Measurements from ENCODE around the gene COA6.

GRCh38 chr1:234430691-234431090, 57.4 kb downstream of the COA6 start:
- TF ChIP-seq, protein P1, sequence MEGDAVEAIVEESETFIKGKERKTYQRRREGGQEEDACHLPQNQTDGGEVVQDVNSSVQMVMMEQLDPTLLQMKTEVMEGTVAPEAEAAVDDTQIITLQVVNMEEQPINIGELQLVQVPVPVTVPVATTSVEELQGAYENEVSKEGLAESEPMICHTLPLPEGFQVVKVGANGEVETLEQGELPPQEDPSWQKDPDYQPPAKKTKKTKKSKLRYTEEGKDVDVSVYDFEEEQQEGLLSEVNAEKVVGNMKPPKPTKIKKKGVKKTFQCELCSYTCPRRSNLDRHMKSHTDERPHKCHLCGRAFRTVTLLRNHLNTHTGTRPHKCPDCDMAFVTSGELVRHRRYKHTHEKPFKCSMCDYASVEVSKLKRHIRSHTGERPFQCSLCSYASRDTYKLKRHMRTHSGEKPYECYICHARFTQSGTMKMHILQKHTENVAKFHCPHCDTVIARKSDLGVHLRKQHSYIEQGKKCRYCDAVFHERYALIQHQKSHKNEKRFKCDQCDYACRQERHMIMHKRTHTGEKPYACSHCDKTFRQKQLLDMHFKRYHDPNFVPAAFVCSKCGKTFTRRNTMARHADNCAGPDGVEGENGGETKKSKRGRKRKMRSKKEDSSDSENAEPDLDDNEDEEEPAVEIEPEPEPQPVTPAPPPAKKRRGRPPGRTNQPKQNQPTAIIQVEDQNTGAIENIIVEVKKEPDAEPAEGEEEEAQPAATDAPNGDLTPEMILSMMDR (IDR thresholded peaks at IDR 0.05): no peak
- TF ChIP-seq POLR2A (IDR thresholded peaks at IDR 0.05): no peak

Measured in adrenal gland (tissue), 5 donors.